GM12878 (cell line): ENCODE data around the gene C22orf31.

Source experiments
- ATF2 ChIP-seq: IDR thresholded peaks from 2 replicates; pipeline ENCODE4 v1.6.1; 2012; ENCODE audit warnings: low read length, inconsistent platforms
- CTCF ChIP-seq, 3 experiments: IDR thresholded peaks in 2 of 3; conservative IDR thresholded peaks in 1 of 3; 2 replicates each; pipeline ENCODE4 v1.5.1; 2011; ENCODE audit warnings: low read depth in 3 of 3, low read length in 3 of 3, mild to moderate bottlenecking in 3 of 3, control low read depth in 2 of 3, moderate library complexity in 2 of 3, inconsistent platforms in 1 of 3, mixed read lengths in 1 of 3; ENCODE audit not compliant: control insufficient read depth in 2 of 3, insufficient read depth in 1 of 3; ENCODE audit errors: extremely low read depth in 1 of 3
- E4F1 ChIP-seq: fragments of 450-650 bp; IDR thresholded peaks from 2 replicates; pipeline ENCODE4 v1.6.1; 2018; ENCODE audit warnings: borderline replicate concordance, mild to moderate bottlenecking; ENCODE audit not compliant: partially characterized antibody
- EP300 ChIP-seq, 2 experiments: fragments of 150-350 bp in 1 of 2; IDR thresholded peaks; 2 replicates each; pipeline ENCODE4 v1.6.1; 2011 to 2012; ENCODE audit warnings: low read depth in 2 of 2, low read length in 2 of 2, borderline replicate concordance in 1 of 2, improper control_type of control experiment in 1 of 2, inconsistent platforms in 1 of 2; ENCODE audit not compliant: control insufficient read depth in 1 of 2
- JUNB ChIP-seq: IDR thresholded peaks from 2 replicates; pipeline ENCODE4 v1.6.1; 2016; ENCODE audit warnings: antibody characterized with exemption, mild to moderate bottlenecking
- POLR2A ChIP-seq: IDR thresholded peaks from 2 replicates; pipeline ENCODE4 v1.6.1; 2011; ENCODE audit warnings: low read depth, mild to moderate bottlenecking, low read length
- POLR2AphosphoS5 ChIP-seq: IDR thresholded peaks from 2 replicates; pipeline ENCODE4 v1.6.1; 2011; ENCODE audit warnings: mild to moderate bottlenecking, low read length, inconsistent platforms
- RCOR1 ChIP-seq: conservative IDR thresholded peaks from 2 replicates; pipeline ENCODE4 v1.6.1; 2012; ENCODE audit warnings: low read depth, low read length, improper control_type of control experiment
- REST ChIP-seq: IDR thresholded peaks from 2 replicates; pipeline ENCODE4 v1.6.1; 2012; ENCODE audit warnings: mild to moderate bottlenecking, low read depth, low read length
- TCF12 ChIP-seq: IDR thresholded peaks from 2 replicates; pipeline ENCODE4 v1.6.1; 2011; ENCODE audit warnings: low read depth, mild to moderate bottlenecking, low read length
- USF1 ChIP-seq: IDR thresholded peaks from 2 replicates; pipeline ENCODE4 v1.6.1; 2011; ENCODE audit warnings: borderline replicate concordance, low read depth, mild to moderate bottlenecking, moderate library complexity, mixed read lengths, low read length; ENCODE audit not compliant: insufficient read depth; ENCODE audit errors: extremely low read length
- ZNF207 ChIP-seq: fragments of 450-650 bp; IDR thresholded peaks from 2 replicates; pipeline ENCODE4 v1.6.1; 2014; ENCODE audit warnings: antibody characterized with exemption, mild to moderate bottlenecking, borderline replicate concordance

GRCh38 chr22:29016067-29016938, 45.3 kb downstream of the C22orf31 start:
- TF ChIP-seq CTCF (IDR thresholded peaks at IDR 0.05 in 2 of 3, conservative IDR thresholded peaks at IDR 0.05 in 1 of 3; ENCODE audit: control insufficient read depth in 2 of 3, extremely low read depth in 1 of 3, insufficient read depth in 1 of 3, low read depth in 3 of 3, low read length in 3 of 3) (no peak), POLR2AphosphoS5 (no peak), USF1 (no peak), JUNB (no peak), EP300 (IDR thresholded peaks at IDR 0.05; ENCODE audit: borderline replicate concordance in 1 of 2, control insufficient read depth in 1 of 2, low read depth in 2 of 2, low read length in 2 of 2) (no peak), POLR2A (no peak), ZNF207 (no peak), ATF2 (no peak), RCOR1 (no peak), E4F1 (no peak), REST (no peak), TCF12 (no peak)
